B cell (primary cell): Measurements from ENCODE around the gene SHLD1. TPM values are rescaled to one million over a fixed set of nuclear protein-coding genes. Genes with fewer than 3 reads are reported as not detected.

Experiments
- ATAC-seq: fragments of 200-7000 bp; cut with Tn5 transposase; one replicate; pipeline ENCODE4 v1.10.0; 2021; ENCODE audit warnings: low read depth, mild to moderate bottlenecking, moderate number of reproducible peaks, moderate library complexity
- CTCF ChIA-PET: fragments of 350-600 bp; sonication (Branson Sonifier 250); formaldehyde crosslinking; loops from one replicate; lab custom pipeline; 2021; ENCODE audit warnings: antibody characterized with exemption, inconsistent platforms; lab: Charles Lee
- POLR2A ChIA-PET: fragments of 350-600 bp; sonication (Branson Sonifier 250); formaldehyde crosslinking; loops from one replicate; lab custom pipeline; 2021; ENCODE audit warnings: antibody characterized with exemption; lab: Charles Lee
- DNase-seq: peaks from one replicate; pipeline ENCODE4 v3.0.0; 2013
- H2AFZ ChIP-seq: 2 replicates; pipeline ENCODE4 v1.6.1; 2012; ENCODE audit warnings: mild to moderate bottlenecking, low read depth, low read length; ENCODE audit not compliant: insufficient read depth, poor library complexity, severe bottlenecking
- H3K27ac ChIP-seq, 2 donors: 1 replicate in 1 of 2; 2 replicates in 1 of 2; pipeline ENCODE4 v1.5.1; 2012 to 2013; ENCODE audit warnings: low read length in 2 of 2, mild to moderate bottlenecking in 2 of 2, moderate library complexity in 1 of 2
- H3K27me3 ChIP-seq, 4 experiments: fragments of 200-600 bp in 1 of 4; sonication (generic) in 1 of 4; replicated peaks in 1 of 4; 1 replicate in 2 of 4; 2 replicates in 2 of 4; pipeline versions ENCODE4 v1.6.1 to v1.7.0; 2013 to 2016; ENCODE audit warnings: low read length in 3 of 4, mild to moderate bottlenecking in 2 of 4, mixed read lengths in 1 of 4, moderate library complexity in 1 of 4; ENCODE audit not compliant: insufficient read depth in 4 of 4, control insufficient read depth in 3 of 4; ENCODE audit errors: control extremely low read depth in 1 of 4
- H3K36me3 ChIP-seq, 2 experiments: replicated peaks in 1 of 2; 1 replicate in 1 of 2; 2 replicates in 1 of 2; pipeline versions ENCODE4 v1.6.1 to v1.7.1; 2013; ENCODE audit warnings: low read length in 1 of 2; ENCODE audit not compliant: insufficient read depth in 2 of 2, control insufficient read depth in 1 of 2; ENCODE audit errors: control extremely low read depth in 1 of 2, extremely low read depth in 1 of 2
- H3K4me1 ChIP-seq, 2 donors: fragments of 200-600 bp in 1 of 2; sonication (generic) in 1 of 2; 1 replicate in 1 of 2; 2 replicates in 1 of 2; pipeline versions ENCODE4 v1.5.1 to v1.6.1; 2013 to 2017; ENCODE audit warnings: low read length in 2 of 2; ENCODE audit not compliant: control insufficient read depth in 2 of 2, insufficient read depth in 2 of 2
- H3K4me2 ChIP-seq: replicated peaks from 2 replicates; pipeline ENCODE3; 2012; ENCODE audit warnings: mild to moderate bottlenecking, low read depth, low read length; ENCODE audit not compliant: poor library complexity, severe bottlenecking
- H3K4me3 ChIP-seq, 5 experiments: fragments of 200-600 bp in 1 of 5; sonication (generic) in 1 of 5; 1 replicate in 3 of 5; 2 replicates in 2 of 5; pipeline versions ENCODE4 v1.5.1 to v1.7.0; 2011 to 2016; ENCODE audit warnings: low read length in 4 of 5, mild to moderate bottlenecking in 4 of 5, low read depth in 2 of 5, control low read depth in 1 of 5, moderate library complexity in 1 of 5; ENCODE audit not compliant: insufficient read depth in 1 of 5; ENCODE audit errors: control extremely low read depth in 1 of 5, extremely low read depth in 1 of 5
- H3K79me2 ChIP-seq: fragments of 200-600 bp; sonication (generic); one replicate; pipeline ENCODE4 v1.6.0; 2016; ENCODE audit warnings: low read length; ENCODE audit not compliant: control insufficient read depth, insufficient read depth
- H3K9ac ChIP-seq: fragments of 200-600 bp; sonication (generic); 2 replicates; pipeline ENCODE4 v1.6.1; 2017; ENCODE audit warnings: mild to moderate bottlenecking, low read length, moderate library complexity
- H3K9me3 ChIP-seq, 3 donors: one replicate each; pipeline versions ENCODE4 v1.6.1 to v1.7.1; 2013; ENCODE audit warnings: low read length in 2 of 3; ENCODE audit not compliant: control insufficient read depth in 2 of 3, insufficient read depth in 1 of 3; ENCODE audit errors: control extremely low read depth in 1 of 3
- H4K20me1 ChIP-seq: 2 replicates; pipeline ENCODE4 v1.6.0; 2012; ENCODE audit warnings: mild to moderate bottlenecking, low read length; ENCODE audit not compliant: insufficient read depth, control insufficient read depth, poor library complexity, severe bottlenecking
- H3K27ac Mint-ChIP-seq: one replicate; pipeline ENCODE4 v1.8.0; 2021; ENCODE audit warnings: mixed read lengths
- H3K27me3 Mint-ChIP-seq: one replicate; pipeline ENCODE4 v1.8.0; 2021; ENCODE audit warnings: mixed read lengths
- H3K4me1 Mint-ChIP-seq: one replicate; pipeline ENCODE4 v1.8.0; 2021; ENCODE audit warnings: mixed read lengths
- H3K4me3 Mint-ChIP-seq: one replicate; pipeline ENCODE4 v1.8.0; 2021; ENCODE audit warnings: mixed read lengths
- H3K9me3 Mint-ChIP-seq: one replicate; pipeline ENCODE4 v1.8.0; 2022; ENCODE audit warnings: mixed read lengths; ENCODE audit not compliant: insufficient read depth
- EZH2 ChIP-seq: IDR thresholded peaks from 2 replicates; pipeline ENCODE4 v1.6.1; 2012; ENCODE audit warnings: borderline replicate concordance, low read depth, mild to moderate bottlenecking, moderate library complexity, low read length; ENCODE audit not compliant: insufficient read depth, poor library complexity, severe bottlenecking
- WGBS: methylation state at CpG from one replicate; pipeline ENCODE4 v1.1.5; 2013; ENCODE audit warnings: missing lambda C conversion rate; ENCODE audit not compliant: insufficient coverage; 5-methylcytosine and 5-hydroxymethylcytosine counted together
- intact Hi-C: fragments of 100-400 bp; cut with micrococcal nuclease; formaldehyde crosslinking; loops from one replicate; pipeline ENCODE4 v1.10.0; 2022
- polyA plus RNA-seq: library from polyadenylated mRNA; depleted of rRNA; stranded (reverse); fragments of >200 nt; gene quantifications from 2 replicates; pipeline ENCODE4 v1.2.3, GENCODE V29; 2012
- total RNA-seq, 2 donors: library from RNA; stranded (reverse); fragments of 120-200 nt in 1 of 2; gene quantifications; 1 replicate in 1 of 2; 2 replicates in 1 of 2; pipeline versions ENCODE4 v1.2.3 to v1.2.4, GENCODE V29; 2013 to 2022
- TF ChIP-seq, protein P1 (sequence below): fragments of 200-600 bp; IDR thresholded peaks from one replicate; pipeline ENCODE4 v1.8.0; 2022; ENCODE audit warnings: antibody characterized with exemption, mild to moderate bottlenecking

Gene SHLD1
- total and polyA plus RNA-seq, 2 donors (not counting 1 experiment from before 2014, with no cell fraction given) = 15.4 to 18.5 TPM

DNA sequence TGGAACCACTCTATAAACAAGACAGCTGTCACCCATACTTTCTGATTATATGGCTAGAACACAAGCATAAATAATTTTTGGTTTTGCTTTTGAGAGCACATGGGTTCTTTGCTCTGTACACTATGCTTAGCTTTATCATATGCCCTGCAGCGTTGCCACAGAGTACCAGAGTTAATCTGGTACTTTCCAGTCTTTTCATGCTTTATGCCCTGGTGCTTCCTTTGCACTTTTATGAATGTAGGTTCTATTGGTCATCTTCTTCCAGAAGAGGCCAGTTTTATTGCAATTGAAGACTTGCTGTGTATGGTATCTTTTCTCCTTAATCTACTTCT lies 20.8 kb downstream of the SHLD1 start:
- CTCF ChIA-PET = interaction anchor here (0.7 to 1.2 kb wide), 2 partner anchors 17 to 125 kb away, joined by 3 to 4 read pairs; no protein-coding TSS in a partner anchor

DNA sequence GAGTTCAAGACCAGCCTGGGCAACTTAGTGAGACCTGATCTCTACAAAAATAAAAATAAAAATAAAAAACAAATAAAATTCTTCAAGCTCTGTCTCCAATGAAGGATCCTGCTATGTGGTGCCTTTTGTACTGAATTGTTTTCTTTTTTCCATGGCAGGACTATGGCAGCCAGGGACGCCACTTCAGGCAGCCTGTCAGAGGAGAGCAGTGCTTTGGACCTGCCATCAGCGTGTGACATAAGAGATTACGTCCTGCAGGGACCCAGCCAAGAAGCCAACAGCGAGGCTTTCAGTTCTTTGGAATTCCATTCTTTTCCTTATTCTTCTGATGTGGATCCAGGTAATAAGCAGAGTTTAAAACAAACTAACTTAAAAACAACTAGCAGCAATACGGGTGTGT lies 22.5 kb downstream of the SHLD1 start:
- no peak for ATAC-seq
- peaks cover 53% of the 10 kb centered on the region for H3K4me1 Mint-ChIP-seq

More for the DNA sequence above, 20.8 kb downstream of the SHLD1 start:
- Mint-ChIP-seq H3K9me3 (no peaks in the 10 kb centered on the region), H3K4me3 (peak overlapping the region; percentile 65), H3K27ac (peak overlapping the region; percentile 89), H3K4me1 (peaks cover 67% of the 10 kb centered on the region), H3K27me3 (no peaks in the 10 kb centered on the region)
- WGBS = no CpG with 5 or more reads among the region's 1 CpG
- H3K27me3 ChIP-seq = no peaks in the 10 kb centered on the region
- H3K9me3 ChIP-seq = peaks cover 0 to 3% (median 0%) of the 10 kb centered on the region in 3 donors
- DNase-seq = peak; percentile 60
- peaks cover 50 to 57% of the 10 kb centered on the region in 2 donors for H3K4me1 ChIP-seq
- H3K9ac ChIP-seq = peak overlapping the region; percentile 27
- H2AFZ ChIP-seq = no peak overlapping the region
- peaks cover 4 to 30% of the 10 kb centered on the region in 2 experiments for H3K36me3 ChIP-seq
- H3K79me2 ChIP-seq = peaks cover 36% of the 10 kb centered on the region
- H3K4me2 ChIP-seq = peak overlapping the region; percentile 62
- H4K20me1 ChIP-seq = no peaks in the 10 kb centered on the region
- TF ChIP-seq, protein P1, sequence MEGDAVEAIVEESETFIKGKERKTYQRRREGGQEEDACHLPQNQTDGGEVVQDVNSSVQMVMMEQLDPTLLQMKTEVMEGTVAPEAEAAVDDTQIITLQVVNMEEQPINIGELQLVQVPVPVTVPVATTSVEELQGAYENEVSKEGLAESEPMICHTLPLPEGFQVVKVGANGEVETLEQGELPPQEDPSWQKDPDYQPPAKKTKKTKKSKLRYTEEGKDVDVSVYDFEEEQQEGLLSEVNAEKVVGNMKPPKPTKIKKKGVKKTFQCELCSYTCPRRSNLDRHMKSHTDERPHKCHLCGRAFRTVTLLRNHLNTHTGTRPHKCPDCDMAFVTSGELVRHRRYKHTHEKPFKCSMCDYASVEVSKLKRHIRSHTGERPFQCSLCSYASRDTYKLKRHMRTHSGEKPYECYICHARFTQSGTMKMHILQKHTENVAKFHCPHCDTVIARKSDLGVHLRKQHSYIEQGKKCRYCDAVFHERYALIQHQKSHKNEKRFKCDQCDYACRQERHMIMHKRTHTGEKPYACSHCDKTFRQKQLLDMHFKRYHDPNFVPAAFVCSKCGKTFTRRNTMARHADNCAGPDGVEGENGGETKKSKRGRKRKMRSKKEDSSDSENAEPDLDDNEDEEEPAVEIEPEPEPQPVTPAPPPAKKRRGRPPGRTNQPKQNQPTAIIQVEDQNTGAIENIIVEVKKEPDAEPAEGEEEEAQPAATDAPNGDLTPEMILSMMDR = no peak
- TF ChIP-seq EZH2 = no peak
- POLR2A ChIA-PET = interaction anchor here (0.9 to 1.0 kb wide), 2 partner anchors 20 to 27 kb away, joined by 3 to 6 read pairs; no protein-coding TSS in a partner anchor
- H3K4me3 ChIP-seq = peak overlapping the region in 1 of 5 experiments; percentile 26
- peak overlapping the region; percentile 45 to 79 for H3K27ac ChIP-seq
- ATAC-seq = peak; percentile 72
- intact Hi-C loops = loop anchor here (5.0 kb wide), 2 partner anchors 124 to 164 kb away; no protein-coding TSS in a partner anchor

More for the DNA sequence above, 22.5 kb downstream of the SHLD1 start:
- Mint-ChIP-seq H3K9me3 (no peaks in the 10 kb centered on the region), H3K4me3 (no peak overlapping the region), H3K27me3 (no peaks in the 10 kb centered on the region), H3K27ac (peak overlapping the region; percentile 80)
- ChIA-PET POLR2A (no interaction called here), CTCF (interaction anchor here (1.2 to 3.6 kb wide), 2 partner anchors 16 to 213 kb away, joined by 3 to 11 read pairs; no protein-coding TSS in a partner anchor)
- no peak overlapping the region for H2AFZ ChIP-seq
- H3K27ac ChIP-seq = peak overlapping the region in 1 of 2 donors; percentile 62
- peaks cover 30% of the 10 kb centered on the region for H3K79me2 ChIP-seq
- no peak overlapping the region for H3K4me3 ChIP-seq
- H3K4me2 ChIP-seq = no peak overlapping the region
- peaks cover 50 to 57% of the 10 kb centered on the region in 2 donors for H3K4me1 ChIP-seq
- TF ChIP-seq EZH2 = no peak
- TF ChIP-seq, protein P1 = no peak
- DNase-seq = no peak
- no peak overlapping the region for H3K9ac ChIP-seq
- peaks cover 0 to 36% of the 10 kb centered on the region in 2 experiments for H3K36me3 ChIP-seq
- no peaks in the 10 kb centered on the region for H4K20me1 ChIP-seq
- peaks cover 0 to 3% (median 0%) of the 10 kb centered on the region in 3 donors for H3K9me3 ChIP-seq
- 94% methylated on average over 2 of the region's 5 CpGs for WGBS
- intact Hi-C loops = loop anchor here (5.0 kb wide), 2 partner anchors 125 to 165 kb away; no protein-coding TSS in a partner anchor
- no peaks in the 10 kb centered on the region for H3K27me3 ChIP-seq
